Karpas-422 (cell line): ENCODE measurements around the gene ASCC3. TPM values are rescaled to one million over a fixed set of nuclear protein-coding genes. Genes with fewer than 3 reads are reported as not detected.

ENCODE experiments used
- DNase-seq: peaks from one replicate; pipeline ENCODE4 v3.0.0-alpha.2; 2015
- H2AFZ ChIP-seq: fragments of 200-600 bp; sonication (generic); 2 replicates; pipeline ENCODE4 v1.6.1; 2014; ENCODE audit warnings: antibody characterized with exemption, low read length, mixed read lengths
- H3K27ac ChIP-seq: fragments of 200-600 bp; sonication (generic); 2 replicates; pipeline ENCODE4 v1.5.1; 2014; ENCODE audit warnings: mild to moderate bottlenecking, low read length, moderate library complexity
- H3K27me3 ChIP-seq: fragments of 200-600 bp; sonication (generic); 2 replicates; pipeline ENCODE4 v1.6.1; 2014; ENCODE audit warnings: low read length, mixed read lengths
- H3K36me3 ChIP-seq: fragments of 200-600 bp; sonication (generic); 2 replicates; pipeline ENCODE4 v1.6.1; 2014; ENCODE audit warnings: low read length, mixed read lengths; ENCODE audit not compliant: insufficient read depth
- H3K4me1 ChIP-seq: fragments of 200-600 bp; sonication (generic); 2 replicates; pipeline ENCODE4 v1.6.1; 2014; ENCODE audit warnings: mild to moderate bottlenecking, low read length, mixed read lengths
- H3K4me2 ChIP-seq: fragments of 200-600 bp; sonication (generic); 2 replicates; pipeline ENCODE4 v1.6.1; 2014; ENCODE audit warnings: low read length, low read depth, mild to moderate bottlenecking; ENCODE audit not compliant: poor library complexity, severe bottlenecking
- H3K4me3 ChIP-seq: fragments of 200-600 bp; sonication (generic); 2 replicates; pipeline ENCODE4 v1.5.1; 2014; ENCODE audit warnings: mild to moderate bottlenecking, antibody characterized with exemption, low read length, mixed read lengths
- H3K79me2 ChIP-seq: fragments of 200-600 bp; sonication (generic); 2 replicates; pipeline ENCODE4 v1.6.1; 2014; ENCODE audit warnings: mild to moderate bottlenecking, low read length, mixed read lengths
- H3K9ac ChIP-seq: fragments of 200-600 bp; sonication (generic); 2 replicates; pipeline ENCODE4 v1.6.0; 2014; ENCODE audit warnings: low read length
- H3K9me2 ChIP-seq: fragments of 200-600 bp; sonication (generic), shearing (Covaris generic); replicated peaks from 2 replicates; pipeline ENCODE4 v1.6.0; 2014; ENCODE audit warnings: mild to moderate bottlenecking, low read length, moderate library complexity; ENCODE audit not compliant: insufficient read depth
- H3K9me3 ChIP-seq: fragments of 300-700, 200-600 bp; sonication (generic); 2 replicates; pipeline ENCODE4 v1.6.1; 2014; ENCODE audit warnings: low read length, mixed read lengths
- H4K20me1 ChIP-seq: fragments of 200-600 bp; sonication (generic); 2 replicates; pipeline ENCODE4 v1.6.1; 2014; ENCODE audit warnings: mild to moderate bottlenecking, antibody characterized with exemption, low read length, low read depth; ENCODE audit not compliant: insufficient read depth
- total RNA-seq: library from RNA; depleted of rRNA; stranded (reverse); fragments of >200 nt; shearing (Covaris generic); gene quantifications from 2 replicates; pipeline ENCODE4 v1.2.3, GENCODE V29; 2014; ENCODE audit warnings: low replicate concordance

The ASCC3 gene
- total RNA-seq, 1 experiment from 2014 or later: 56.2 TPM

- peaks cover 11% of the 10 kb centered on the region; the same call in 1 of the 2 replicates for H3K36me3 ChIP-seq
- peaks cover 66% of the 10 kb centered on the region for H3K79me2 ChIP-seq
- H3K27me3 ChIP-seq: no peaks in the 10 kb centered on the region
- H3K9me3 ChIP-seq: no peaks in the 10 kb centered on the region
- H3K9ac ChIP-seq: no peak overlapping the region
- H3K9me2 ChIP-seq: no peaks in the 10 kb centered on the region
- DNase-seq: no peak
- no peaks in the 10 kb centered on the region for H4K20me1 ChIP-seq
- H3K4me3 ChIP-seq: no peak overlapping the region
- H3K4me1 ChIP-seq: no peaks in the 10 kb centered on the region
- no peak overlapping the region for H3K4me2 ChIP-seq
- H2AFZ ChIP-seq: no peak overlapping the region
- no peak overlapping the region for H3K27ac ChIP-seq
Observed at GRCh38 chr6:100790084-100790483, 91.0 kb downstream of the ASCC3 start.

GRCh38 chr6:100785982-100786381 lies 95.1 kb downstream of the ASCC3 start:
- no peaks in the 10 kb centered on the region for H3K9me3 ChIP-seq
- peaks cover 14% of the 10 kb centered on the region; the same call in 1 of the 2 replicates for H3K36me3 ChIP-seq
- H3K4me3 ChIP-seq: no peak overlapping the region
- H3K27me3 ChIP-seq: no peaks in the 10 kb centered on the region
- no peak overlapping the region for H2AFZ ChIP-seq
- H3K9me2 ChIP-seq: no peaks in the 10 kb centered on the region
- no peak overlapping the region for H3K4me2 ChIP-seq
- no peak overlapping the region for H3K9ac ChIP-seq
- no peak for DNase-seq
- H3K27ac ChIP-seq: no peak overlapping the region
- no peaks in the 10 kb centered on the region for H4K20me1 ChIP-seq
- peaks cover 63% of the 10 kb centered on the region for H3K79me2 ChIP-seq
- H3K4me1 ChIP-seq: no peaks in the 10 kb centered on the region

- H3K36me3 ChIP-seq: peaks cover 6% of the 10 kb centered on the region; the same call in 1 of the 2 replicates
- H2AFZ ChIP-seq: no peak overlapping the region
- H3K79me2 ChIP-seq: peaks cover 50% of the 10 kb centered on the region
- no peaks in the 10 kb centered on the region for H3K9me3 ChIP-seq
- H3K27me3 ChIP-seq: no peaks in the 10 kb centered on the region
- no peaks in the 10 kb centered on the region for H3K4me1 ChIP-seq
- no peak overlapping the region for H3K9ac ChIP-seq
- no peaks in the 10 kb centered on the region for H3K9me2 ChIP-seq
- H3K4me3 ChIP-seq: no peak overlapping the region
- no peak overlapping the region for H3K4me2 ChIP-seq
- no peaks in the 10 kb centered on the region for H4K20me1 ChIP-seq
- no peak overlapping the region for H3K27ac ChIP-seq
- no peak for DNase-seq
Observed at GRCh38 chr6:100780648-100781047, 100.5 kb downstream of the ASCC3 start.

- Histone ChIP-seq H3K4me1 (no peaks in the 10 kb centered on the region), H3K4me3 (no peak overlapping the region), H3K9me2 (no peaks in the 10 kb centered on the region), H3K9ac (no peak overlapping the region), H3K27ac (no peak overlapping the region), H2AFZ (no peak overlapping the region), H3K9me3 (no peaks in the 10 kb centered on the region), H3K79me2 (peaks cover 47% of the 10 kb centered on the region), H3K27me3 (no peaks in the 10 kb centered on the region), H3K4me2 (no peak overlapping the region), H3K36me3 (no peaks in the 10 kb centered on the region), H4K20me1 (no peaks in the 10 kb centered on the region)
- DNase-seq: no peak
Observed at GRCh38 chr6:100775667-100776066, 105.5 kb downstream of the ASCC3 start.

GRCh38 chr6:100774681-100775080 lies 106.4 kb downstream of the ASCC3 start:
- Histone ChIP-seq H3K4me1 (no peaks in the 10 kb centered on the region), H3K79me2 (peaks cover 43% of the 10 kb centered on the region), H3K36me3 (peaks cover 6% of the 10 kb centered on the region; the same call in 1 of the 2 replicates), H3K27me3 (no peaks in the 10 kb centered on the region), H4K20me1 (no peaks in the 10 kb centered on the region), H3K4me2 (no peak overlapping the region), H3K9me2 (no peaks in the 10 kb centered on the region), H3K9ac (no peak overlapping the region), H3K27ac (no peak overlapping the region), H3K9me3 (no peaks in the 10 kb centered on the region), H2AFZ (no peak overlapping the region), H3K4me3 (no peak overlapping the region)
- no peak for DNase-seq

- Histone ChIP-seq H3K9ac (no peak overlapping the region), H3K4me3 (no peak overlapping the region), H3K9me3 (0 out of 2 replicates have a peak, but pooled peaks cover 4% of the 10 kb centered on the region), H4K20me1 (no peaks in the 10 kb centered on the region), H3K79me2 (peaks cover 37% of the 10 kb centered on the region), H2AFZ (no peak overlapping the region), H3K27ac (no peak overlapping the region), H3K9me2 (no peaks in the 10 kb centered on the region), H3K27me3 (no peaks in the 10 kb centered on the region), H3K4me1 (no peaks in the 10 kb centered on the region), H3K36me3 (peaks cover 50% of the 10 kb centered on the region), H3K4me2 (no peak overlapping the region)
- DNase-seq: no peak
Observed at GRCh38 chr6:100768816-100769351, 112.2 kb downstream of the ASCC3 start.

- Histone ChIP-seq H3K79me2 (peaks cover 30% of the 10 kb centered on the region), H3K27me3 (no peaks in the 10 kb centered on the region), H3K4me3 (no peak overlapping the region), H3K9me3 (0 out of 2 replicates have a peak, but pooled peaks cover 7% of the 10 kb centered on the region), H3K9me2 (no peaks in the 10 kb centered on the region), H3K36me3 (peaks cover 76% of the 10 kb centered on the region), H3K4me2 (no peak overlapping the region), H4K20me1 (no peaks in the 10 kb centered on the region), H2AFZ (no peak overlapping the region), H3K27ac (no peak overlapping the region), H3K4me1 (no peaks in the 10 kb centered on the region), H3K9ac (no peak overlapping the region)
- no peak for DNase-seq
Observed at GRCh38 chr6:100763617-100764241, 117.4 kb downstream of the ASCC3 start.

GRCh38 chr6:100761841-100762240 lies 119.3 kb downstream of the ASCC3 start:
- H3K9me2 ChIP-seq: no peaks in the 10 kb centered on the region
- no peaks in the 10 kb centered on the region for H3K27me3 ChIP-seq
- H3K4me1 ChIP-seq: no peaks in the 10 kb centered on the region
- H3K4me3 ChIP-seq: no peak overlapping the region
- 0 out of 2 replicates have a peak, but pooled peaks cover 7% of the 10 kb centered on the region for H3K9me3 ChIP-seq
- H3K9ac ChIP-seq: no peak overlapping the region
- no peak overlapping the region for H3K4me2 ChIP-seq
- no peak for DNase-seq
- no peak overlapping the region for H3K27ac ChIP-seq
- peaks cover 60% of the 10 kb centered on the region for H3K36me3 ChIP-seq
- H4K20me1 ChIP-seq: no peaks in the 10 kb centered on the region
- H2AFZ ChIP-seq: no peak overlapping the region
- peaks cover 37% of the 10 kb centered on the region for H3K79me2 ChIP-seq
